Measurements from ENCODE around the gene TTC39A. TPM values are rescaled to one million over a fixed set of nuclear protein-coding genes. Genes with fewer than 3 reads are reported as not detected.

Gene TTC39A
- polyA plus RNA-seq, 1 donor (not counting 4 experiments of a cell fraction or from before 2014, with no cell fraction given), result 1.4 TPM

- DNase-seq (ENCODE audit: low read depth, low spot score) (no peak), FAIRE-seq (no peak)
- H3K9ac ChIP-seq (ENCODE audit: control insufficient read depth, extremely low read depth, insufficient read depth, low read length), result no peak overlapping the region
- no peak overlapping the region for H3K27ac ChIP-seq (ENCODE audit: control insufficient read depth, insufficient read depth, low read length)
- H3K27me3 ChIP-seq (ENCODE audit: control insufficient read depth, extremely low read depth, insufficient read depth, low read length), result no peaks in the 10 kb centered on the region
- peaks cover 0 to 3% of the 10 kb centered on the region in 2 experiments for H3K36me3 ChIP-seq (ENCODE audit: control insufficient read depth in 2 of 2, extremely low read depth in 1 of 2, insufficient read depth in 2 of 2, low read length in 2 of 2)
- H3K79me2 ChIP-seq (ENCODE audit: control insufficient read depth, insufficient read depth, low read length), result peaks cover 2% of the 10 kb centered on the region
- H2AFZ ChIP-seq (ENCODE audit: control insufficient read depth, low read length), result no peak overlapping the region
- no peaks in the 10 kb centered on the region for H4K20me1 ChIP-seq (ENCODE audit: control insufficient read depth, extremely low read depth, insufficient read depth, low read length)
- no peaks in the 10 kb centered on the region for H3K4me1 ChIP-seq (ENCODE audit: control insufficient read depth, extremely low read depth, insufficient read depth, low read length)
- no peak overlapping the region for H3K4me2 ChIP-seq (ENCODE audit: control insufficient read depth, extremely low read depth, insufficient read depth, low read depth, low read length)
- no peaks in the 10 kb centered on the region for H3K9me1 ChIP-seq (ENCODE audit: control insufficient read depth, extremely low read depth, insufficient read depth, low read length)
- TF ChIP-seq EZH2 (IDR thresholded peaks at IDR 0.05; ENCODE audit: low read length) (no peak), CTCF (optimal IDR thresholded peaks at IDR 0.05 in 1 of 3, IDR thresholded peaks at IDR 0.05 in 1 of 3, conservative IDR thresholded peaks at IDR 0.05 in 1 of 3; ENCODE audit: extremely low read depth in 1 of 3, insufficient read depth in 2 of 3, low read length in 3 of 3) (no peak)
- H3K9me3 ChIP-seq (ENCODE audit: control insufficient read depth, low read depth, low read length), result no peaks in the 10 kb centered on the region
- H3K4me3 ChIP-seq (ENCODE audit: control insufficient read depth in 2 of 3, extremely low read depth in 1 of 3, insufficient read depth in 2 of 3, low read depth in 1 of 3, low read length in 3 of 3), result no peak overlapping the region
- dilution Hi-C loops (cut with MboI; ENCODE audit: extremely low pct_ligation_motif_present, low sequenced_read_pairs), result no loop called here
Measured at GRCh38 chr1:51274676-51275075, 55.7 kb downstream of the TTC39A start.

- no peaks in the 10 kb centered on the region for H4K20me1 ChIP-seq (ENCODE audit: control insufficient read depth, extremely low read depth, insufficient read depth, low read length)
- no peak overlapping the region for H3K27ac ChIP-seq (ENCODE audit: control insufficient read depth, insufficient read depth, low read length)
- H3K4me3 ChIP-seq (ENCODE audit: control insufficient read depth in 2 of 3, extremely low read depth in 1 of 3, insufficient read depth in 2 of 3, low read depth in 1 of 3, low read length in 3 of 3), result no peak overlapping the region
- FAIRE-seq (no peak), DNase-seq (ENCODE audit: low read depth, low spot score) (no peak)
- H3K9me1 ChIP-seq (ENCODE audit: control insufficient read depth, extremely low read depth, insufficient read depth, low read length), result no peaks in the 10 kb centered on the region
- no peaks in the 10 kb centered on the region for H3K27me3 ChIP-seq (ENCODE audit: control insufficient read depth, extremely low read depth, insufficient read depth, low read length)
- H3K79me2 ChIP-seq (ENCODE audit: control insufficient read depth, insufficient read depth, low read length), result peaks cover 13% of the 10 kb centered on the region
- H3K4me2 ChIP-seq (ENCODE audit: control insufficient read depth, extremely low read depth, insufficient read depth, low read depth, low read length), result no peak overlapping the region
- no peak overlapping the region for H2AFZ ChIP-seq (ENCODE audit: control insufficient read depth, low read length)
- no peak for TF ChIP-seq EZH2 (IDR thresholded peaks at IDR 0.05; ENCODE audit: low read length)
- TF ChIP-seq CTCF (optimal IDR thresholded peaks at IDR 0.05 in 1 of 3, IDR thresholded peaks at IDR 0.05 in 1 of 3, conservative IDR thresholded peaks at IDR 0.05 in 1 of 3; ENCODE audit: extremely low read depth in 1 of 3, insufficient read depth in 2 of 3, low read length in 3 of 3), result no peak
- peaks cover 3% of the 10 kb centered on the region in 2 experiments for H3K36me3 ChIP-seq (ENCODE audit: control insufficient read depth in 2 of 2, extremely low read depth in 1 of 2, insufficient read depth in 2 of 2, low read length in 2 of 2)
- H3K9ac ChIP-seq (ENCODE audit: control insufficient read depth, extremely low read depth, insufficient read depth, low read length), result no peak overlapping the region
- no peaks in the 10 kb centered on the region for H3K9me3 ChIP-seq (ENCODE audit: control insufficient read depth, low read depth, low read length)
- H3K4me1 ChIP-seq (ENCODE audit: control insufficient read depth, extremely low read depth, insufficient read depth, low read length), result peaks cover 12% of the 10 kb centered on the region
- dilution Hi-C loops (cut with MboI; ENCODE audit: extremely low pct_ligation_motif_present, low sequenced_read_pairs), result no loop called here
Measured at GRCh38 chr1:51272916-51273315, 57.4 kb downstream of the TTC39A start.

All from keratinocyte (primary cell).